Progenitor cell of endocrine pancreas (in vitro differentiated cells): Measurements from ENCODE around the gene KNTC1. TPM values are rescaled to one million over a fixed set of nuclear protein-coding genes. Genes with fewer than 3 reads are reported as not detected.

Experiments used
- DNase-seq: peaks from one replicate; pipeline ENCODE4 v3.0.0; 2021; ENCODE audit warnings: low spot score; ENCODE audit not compliant: unreplicated experiment
- H3K27ac Mint-ChIP-seq: 2 replicates; pipeline ENCODE4 v1.8.0; 2021; ENCODE audit warnings: mild to moderate bottlenecking, moderate library complexity, mixed read lengths
- H3K27me3 Mint-ChIP-seq: 2 replicates; pipeline ENCODE4 v1.8.0; 2021; ENCODE audit warnings: mixed read lengths
- H3K36me3 Mint-ChIP-seq: 2 replicates; pipeline ENCODE4 v1.8.0; 2022; ENCODE audit warnings: mixed read lengths; ENCODE audit not compliant: insufficient read depth
- H3K4me1 Mint-ChIP-seq: 2 replicates; pipeline ENCODE4 v1.8.0; 2021; ENCODE audit warnings: low read depth, mixed read lengths
- H3K4me3 Mint-ChIP-seq: 2 replicates; pipeline ENCODE4 v1.8.0; 2021; ENCODE audit warnings: low read depth, mild to moderate bottlenecking, moderate library complexity, mixed read lengths
- H3K9me3 Mint-ChIP-seq: 2 replicates; pipeline ENCODE4 v1.8.0; 2021; ENCODE audit warnings: low read depth, mixed read lengths
- CTCF ChIP-seq: fragments of 200-600 bp; sonication (generic); IDR thresholded peaks from one replicate; pipeline ENCODE4 v1.5.0; 2021; ENCODE audit warnings: antibody characterized with exemption, mild to moderate bottlenecking; ENCODE audit not compliant: unreplicated experiment
- total RNA-seq: library from RNA; stranded (reverse); gene quantifications from 2 replicates; pipeline ENCODE4 v1.2.1, GENCODE V29; 2021

Gene KNTC1
- total RNA-seq, 1 donor from 2014 or later, result 65.4 TPM

DNA sequence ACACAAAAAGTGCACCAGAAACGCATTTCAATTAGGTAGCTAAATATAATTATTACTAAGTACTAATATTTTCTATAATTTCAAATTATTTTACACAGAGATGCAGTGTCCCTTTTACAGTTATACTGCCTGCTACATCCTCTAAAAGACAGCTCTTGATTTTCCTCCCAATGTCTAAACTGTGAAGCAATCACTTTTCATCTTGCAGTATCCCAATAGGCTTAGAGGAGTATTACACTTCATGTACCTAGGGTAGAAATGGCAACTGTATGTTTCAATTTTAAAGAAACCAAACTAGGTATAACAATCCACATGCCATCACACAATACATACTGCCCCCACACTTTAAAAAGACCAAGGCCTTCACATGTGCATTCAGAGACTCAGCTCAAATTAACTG lies 7.6 kb upstream of the KNTC1 start:
- no peak overlapping the region for H3K4me3 Mint-ChIP-seq
- no peak overlapping the region for H3K27ac Mint-ChIP-seq
- H3K9me3 Mint-ChIP-seq, result no peaks in the 10 kb centered on the region
- H3K4me1 Mint-ChIP-seq, result peaks cover 20% of the 10 kb centered on the region
- TF ChIP-seq CTCF, result no peak
- peaks cover 39% of the 10 kb centered on the region for H3K36me3 Mint-ChIP-seq
- H3K27me3 Mint-ChIP-seq, result no peaks in the 10 kb centered on the region
- DNase-seq, result no peak

- H3K36me3 Mint-ChIP-seq, result peaks cover 38% of the 10 kb centered on the region
- DNase-seq, result no peak
- peak overlapping the region; percentile 67 for H3K27ac Mint-ChIP-seq
- H3K4me1 Mint-ChIP-seq, result peaks cover 21% of the 10 kb centered on the region
- no peaks in the 10 kb centered on the region for H3K27me3 Mint-ChIP-seq
- no peak overlapping the region for H3K4me3 Mint-ChIP-seq
- no peak for TF ChIP-seq CTCF
- H3K9me3 Mint-ChIP-seq, result no peaks in the 10 kb centered on the region
Observed at GRCh38 chr12:122520676-122521075, 6.4 kb upstream of the KNTC1 start.

GRCh38 chr12:122523280-122523679 lies 3.8 kb upstream of the KNTC1 start:
- TF ChIP-seq CTCF, result no peak
- no peak for DNase-seq
- Mint-ChIP-seq H3K9me3 (no peaks in the 10 kb centered on the region), H3K4me1 (peaks cover 21% of the 10 kb centered on the region), H3K4me3 (peak overlapping the region; percentile 94), H3K36me3 (peaks cover 22% of the 10 kb centered on the region), H3K27ac (peak overlapping the region; percentile 95), H3K27me3 (no peaks in the 10 kb centered on the region)

DNA sequence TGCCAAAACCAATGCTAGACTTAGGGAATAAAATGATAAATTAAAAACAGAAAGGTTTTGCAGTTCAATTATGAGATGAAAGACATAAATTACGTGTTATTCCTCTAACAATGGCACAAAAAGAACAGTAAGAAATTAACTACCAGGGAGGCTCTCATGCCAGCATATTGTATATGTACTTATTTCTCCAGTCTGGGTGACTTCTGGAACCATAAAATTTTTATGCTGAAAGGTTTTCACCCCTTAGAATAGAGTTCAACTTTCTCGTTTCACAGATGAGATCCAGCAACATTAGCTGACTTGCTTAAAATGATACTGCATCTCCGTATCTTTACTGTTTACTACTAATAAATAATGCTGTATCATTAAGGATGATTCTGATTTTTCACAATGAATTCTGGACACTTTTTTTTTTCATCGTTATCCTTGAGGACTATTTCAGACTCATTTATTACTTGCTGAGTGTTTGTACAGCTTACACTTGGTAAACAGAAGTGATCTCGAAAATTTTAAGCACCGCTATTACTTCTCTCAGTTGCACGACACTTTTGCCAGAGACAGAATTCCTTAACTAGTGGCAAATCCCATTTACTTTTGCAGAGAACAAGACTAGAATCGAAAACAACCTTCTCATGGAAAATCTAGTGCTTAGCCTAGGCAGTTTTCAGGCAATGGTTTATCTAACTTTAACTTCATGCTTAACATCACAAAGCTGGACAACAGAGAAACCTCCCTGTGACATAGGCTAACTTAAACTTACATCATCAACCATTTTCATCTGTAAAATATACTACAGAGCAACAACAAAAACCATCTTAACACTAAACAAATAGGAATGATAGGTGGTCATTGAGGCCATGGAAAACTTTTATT lies 3.0 kb upstream of the KNTC1 start:
- Mint-ChIP-seq H3K36me3 (peaks cover 19% of the 10 kb centered on the region), H3K4me1 (peaks cover 21% of the 10 kb centered on the region), H3K27ac (peak overlapping the region; percentile 95), H3K27me3 (no peaks in the 10 kb centered on the region), H3K9me3 (no peaks in the 10 kb centered on the region), H3K4me3 (peak overlapping the region; percentile 94)
- no peak for TF ChIP-seq CTCF
- no peak for DNase-seq

- no peak overlapping the region for H3K27ac Mint-ChIP-seq
- peaks cover 15% of the 10 kb centered on the region for H3K4me1 Mint-ChIP-seq
- DNase-seq, result no peak
- H3K27me3 Mint-ChIP-seq, result no peaks in the 10 kb centered on the region
- H3K4me3 Mint-ChIP-seq, result no peak overlapping the region
- TF ChIP-seq CTCF, result no peak
- peaks cover 9% of the 10 kb centered on the region for H3K36me3 Mint-ChIP-seq
- H3K9me3 Mint-ChIP-seq, result no peaks in the 10 kb centered on the region
Observed at GRCh38 chr12:122527478-122527944, 462 bp downstream of the KNTC1 start.
